RWPE1 (cell line): Measurements from ENCODE around the gene MED9.

Source experiments
- CTCF ChIA-PET: fragments of 350-600 bp; sonication (Branson Sonifier 250); formaldehyde crosslinking; extraction: SDS; loops from one replicate; lab custom pipeline; 2021; lab: Yijun Ruan, JAX
- POLR2A ChIA-PET: fragments of 400-600 bp; formaldehyde crosslinking; extraction: SDS; loops from one replicate; lab custom pipeline; 2020; ENCODE audit warnings: antibody characterized with exemption; ENCODE audit not compliant: low non-redundant PET; lab: Yijun Ruan, JAX
- DNase-seq: peaks from one replicate; pipeline ENCODE4 v3.0.0; 2012; ENCODE audit warnings: low spot score
- H3K27ac ChIP-seq: fragments of 450-650 bp; 2 replicates; pipeline ENCODE4 v1.5.1; 2017
- TF ChIP-seq, protein P1 (sequence below): fragments of 450-650 bp; conservative IDR thresholded peaks from 2 replicates; pipeline ENCODE4 v1.5.1; 2017; ENCODE audit warnings: low read depth, mild to moderate bottlenecking

The MED9 gene

DNA sequence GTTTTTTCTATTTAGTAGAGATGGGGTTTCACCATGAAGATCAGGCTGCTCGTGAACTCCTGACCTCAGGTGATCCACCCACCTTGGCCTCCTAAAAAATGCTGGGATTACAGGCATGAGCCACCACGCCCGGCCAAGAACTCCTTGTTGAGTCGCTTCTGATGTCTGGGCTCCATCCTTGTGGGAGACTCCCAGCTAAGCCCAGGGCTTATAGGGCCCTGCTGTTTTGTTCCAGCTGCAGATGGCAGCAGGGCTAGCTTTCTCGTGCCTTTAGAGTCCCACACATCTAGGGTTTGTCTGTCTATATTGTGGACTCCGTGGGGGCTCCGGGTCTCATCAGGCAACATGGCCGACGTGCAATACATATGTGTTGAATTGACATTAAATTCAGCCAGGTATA, 39.3 kb upstream of the MED9 start:
- ChIA-PET POLR2A (no interaction called here), CTCF (interaction anchor here (0.7 kb wide), 1 partner anchor 201 kb away, joined by 3 read pairs; no protein-coding TSS in a partner anchor)
- no peak for DNase-seq
- TF ChIP-seq, protein P1, sequence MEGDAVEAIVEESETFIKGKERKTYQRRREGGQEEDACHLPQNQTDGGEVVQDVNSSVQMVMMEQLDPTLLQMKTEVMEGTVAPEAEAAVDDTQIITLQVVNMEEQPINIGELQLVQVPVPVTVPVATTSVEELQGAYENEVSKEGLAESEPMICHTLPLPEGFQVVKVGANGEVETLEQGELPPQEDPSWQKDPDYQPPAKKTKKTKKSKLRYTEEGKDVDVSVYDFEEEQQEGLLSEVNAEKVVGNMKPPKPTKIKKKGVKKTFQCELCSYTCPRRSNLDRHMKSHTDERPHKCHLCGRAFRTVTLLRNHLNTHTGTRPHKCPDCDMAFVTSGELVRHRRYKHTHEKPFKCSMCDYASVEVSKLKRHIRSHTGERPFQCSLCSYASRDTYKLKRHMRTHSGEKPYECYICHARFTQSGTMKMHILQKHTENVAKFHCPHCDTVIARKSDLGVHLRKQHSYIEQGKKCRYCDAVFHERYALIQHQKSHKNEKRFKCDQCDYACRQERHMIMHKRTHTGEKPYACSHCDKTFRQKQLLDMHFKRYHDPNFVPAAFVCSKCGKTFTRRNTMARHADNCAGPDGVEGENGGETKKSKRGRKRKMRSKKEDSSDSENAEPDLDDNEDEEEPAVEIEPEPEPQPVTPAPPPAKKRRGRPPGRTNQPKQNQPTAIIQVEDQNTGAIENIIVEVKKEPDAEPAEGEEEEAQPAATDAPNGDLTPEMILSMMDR: no peak
- no peak overlapping the region for H3K27ac ChIP-seq

DNA sequence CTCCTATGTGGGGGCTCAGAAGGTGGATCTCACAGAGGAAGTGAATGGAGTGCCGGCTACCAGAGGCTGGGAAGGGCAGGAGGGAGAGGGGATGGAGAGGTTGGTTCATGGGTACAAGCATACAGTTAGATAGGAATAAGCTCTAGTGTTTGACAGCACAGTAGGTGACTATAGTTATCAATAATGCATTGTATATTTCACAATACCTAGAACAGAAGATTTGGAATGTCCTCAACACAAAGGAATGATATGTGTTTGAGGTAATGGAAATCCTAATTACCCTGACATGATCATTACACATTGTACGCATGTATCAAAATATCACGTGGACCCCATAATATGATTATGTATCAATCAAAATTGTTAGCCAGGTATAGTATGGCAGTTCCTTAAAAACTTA, 38.9 kb upstream of the MED9 start:
- CTCF ChIA-PET: no interaction called here

DNA sequence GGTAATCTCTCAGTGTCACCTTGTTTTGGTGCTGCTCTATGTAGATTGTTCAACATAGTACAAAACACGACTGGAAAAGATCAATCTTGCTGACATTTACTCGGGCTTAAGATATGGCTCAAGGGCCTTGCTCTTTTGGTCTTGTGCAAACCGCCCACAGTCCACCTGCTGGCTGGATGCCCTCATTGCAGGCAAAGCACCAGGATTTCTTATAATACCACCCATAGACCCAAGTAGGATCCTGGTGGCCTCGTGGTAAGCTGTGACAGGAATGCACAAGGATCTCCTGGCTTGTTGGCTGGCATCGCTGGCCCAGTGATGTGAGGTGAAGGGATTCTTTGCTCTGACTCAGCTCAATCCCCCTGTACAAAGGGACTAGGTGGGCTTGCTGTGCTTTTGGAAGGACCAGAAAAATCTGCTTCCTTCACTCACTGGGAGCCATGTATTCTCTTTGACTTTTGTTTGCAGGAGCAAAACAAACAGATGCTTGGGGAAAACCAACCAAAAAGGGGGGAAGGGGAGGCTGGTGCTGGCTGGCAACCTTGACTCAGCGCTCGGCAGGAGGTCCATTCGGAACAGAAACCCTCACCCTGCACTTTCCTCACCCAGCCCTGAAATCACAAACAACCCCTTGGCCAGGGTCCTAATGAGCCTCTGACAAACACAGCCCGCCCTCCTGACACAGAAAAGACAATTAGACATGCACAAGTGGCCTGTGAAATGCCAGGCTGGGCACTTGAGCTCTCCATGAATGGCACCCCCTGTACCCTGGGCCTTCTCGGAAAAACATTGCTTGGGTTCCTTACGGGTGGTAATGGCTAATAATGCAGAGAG, 36.6 kb upstream of the MED9 start:
- DNase-seq: peak; percentile 42
- H3K27ac ChIP-seq: no peak overlapping the region
- ChIA-PET CTCF (no interaction called here), POLR2A (no interaction called here)
- TF ChIP-seq, protein P1: peak; percentile 44

More for the DNA sequence above, 38.9 kb upstream of the MED9 start:
- TF ChIP-seq, protein P1: no peak
- DNase-seq: no peak
- H3K27ac ChIP-seq: no peak overlapping the region
- POLR2A ChIA-PET: no interaction called here

DNA sequence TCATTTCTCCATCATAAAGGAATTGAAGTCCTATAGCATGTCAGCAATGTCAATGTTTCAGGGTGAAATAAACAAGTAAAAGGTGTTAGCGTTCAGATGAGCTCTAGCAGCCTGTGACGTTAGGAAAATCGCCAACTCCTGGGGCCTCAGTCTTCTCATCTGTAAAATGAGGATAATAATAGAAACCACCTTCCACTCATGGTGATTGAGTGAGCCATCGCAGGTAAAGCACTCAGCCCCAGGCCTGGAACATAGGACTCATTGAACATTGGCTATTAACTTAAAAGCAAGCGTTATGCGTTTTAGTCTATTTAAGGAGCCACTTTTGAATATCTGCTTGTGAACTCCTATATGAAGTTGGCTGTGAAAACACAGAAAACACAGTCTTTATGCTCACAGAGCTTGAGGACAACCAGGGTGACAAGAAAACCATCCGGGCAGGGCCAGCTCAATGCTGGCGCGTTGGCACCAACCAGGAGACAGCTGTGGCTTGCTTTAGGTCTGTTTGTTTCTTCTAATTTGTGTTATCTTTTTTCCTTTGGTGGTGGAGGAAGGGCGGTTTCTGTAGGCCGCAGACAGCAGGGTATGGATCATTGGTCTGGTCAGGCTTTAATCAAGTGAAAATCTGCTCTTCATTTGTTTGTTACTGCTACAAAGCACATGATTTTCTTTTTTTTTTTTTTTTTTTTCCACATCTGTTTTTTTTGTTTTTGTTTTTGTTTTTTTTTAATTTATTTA, 35.7 kb upstream of the MED9 start:
- ChIA-PET CTCF (no interaction called here), POLR2A (no interaction called here)
- no peak overlapping the region for H3K27ac ChIP-seq
- TF ChIP-seq, protein P1: no peak
- DNase-seq: no peak

DNA sequence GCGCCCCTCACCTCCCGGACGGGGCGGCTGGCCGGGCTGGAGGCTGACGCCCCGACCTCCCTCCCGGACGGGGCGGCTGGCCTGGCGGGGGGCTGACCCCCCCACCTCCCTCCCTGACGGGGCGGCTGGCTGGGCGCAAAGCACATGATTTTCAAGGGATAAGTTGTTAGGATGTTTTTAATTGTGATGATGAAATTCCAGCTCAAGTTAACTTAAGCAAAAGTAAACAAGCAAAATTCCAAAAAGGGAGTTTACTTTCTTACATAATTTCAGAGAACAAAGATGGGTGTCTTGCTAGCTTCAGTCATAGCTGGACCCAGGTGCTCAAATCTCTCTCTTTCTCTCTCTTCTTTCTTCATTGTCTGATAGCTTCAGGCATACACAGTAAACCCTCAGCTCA, 33.6 kb upstream of the MED9 start:
- no peak overlapping the region for H3K27ac ChIP-seq
- ChIA-PET POLR2A (no interaction called here), CTCF (interaction anchor here (1.1 kb wide), 1 partner anchor 30 kb away, joined by 4 read pairs; no protein-coding TSS in a partner anchor)
- TF ChIP-seq, protein P1: no peak
- DNase-seq: no peak

DNA sequence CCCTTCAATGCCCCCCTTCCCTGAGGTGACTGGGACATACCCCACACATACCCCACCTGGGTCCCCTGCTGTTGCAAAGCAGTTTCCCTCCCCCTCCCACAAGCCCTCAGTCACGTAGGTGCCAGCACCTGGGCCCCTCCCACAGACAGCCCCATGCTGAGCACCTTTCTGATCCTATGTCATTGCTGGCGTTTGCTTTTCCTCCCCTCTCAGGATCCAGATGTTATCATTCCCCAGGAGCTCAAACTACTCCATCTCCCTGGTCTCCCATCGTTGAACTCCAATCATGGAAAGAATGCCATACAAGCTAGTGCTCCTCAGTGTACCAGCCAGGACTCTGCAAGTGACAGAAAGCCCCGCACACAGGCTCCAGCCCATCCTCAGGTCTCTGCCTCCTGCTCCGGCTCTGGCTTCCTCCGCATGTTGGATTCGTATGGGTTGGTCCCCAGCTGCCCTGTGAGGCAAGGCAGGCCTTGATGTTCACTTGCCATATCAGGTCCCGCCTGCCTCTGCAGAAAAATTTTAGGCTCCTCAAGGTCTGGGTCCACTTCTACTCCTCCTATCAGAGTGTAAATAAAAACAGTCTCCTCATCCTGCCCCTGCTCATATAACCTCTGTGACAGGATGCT, 31.4 kb upstream of the MED9 start:
- ChIA-PET CTCF (no interaction called here), POLR2A (no interaction called here)
- DNase-seq: no peak
- TF ChIP-seq, protein P1: no peak
- 0 out of 2 replicates have a peak overlapping the region, but pooled peaks have one; percentile 1 for H3K27ac ChIP-seq
